GM12801 (cell line): ENCODE results near the gene HTR6.

Source experiments
- CTCF ChIP-seq: IDR thresholded peaks from one replicate; pipeline ENCODE4 v1.5.1; 2011; ENCODE audit warnings: control low read depth; ENCODE audit not compliant: insufficient read length; ENCODE audit errors: extremely low read depth

The HTR6 gene

GRCh38 chr1:19695772-19696171 lies 31.1 kb downstream of the HTR6 start:
- TF ChIP-seq CTCF: no peak

- no peak for TF ChIP-seq CTCF
Observed at GRCh38 chr1:19696820-19697219, 32.1 kb downstream of the HTR6 start.

- no peak for TF ChIP-seq CTCF
Observed at GRCh38 chr1:19698181-19698580, 33.5 kb downstream of the HTR6 start.

- no peak for TF ChIP-seq CTCF
Observed at GRCh38 chr1:19700079-19700777, 35.6 kb downstream of the HTR6 start.

- TF ChIP-seq CTCF: no peak
Observed at GRCh38 chr1:19703280-19703679, 38.6 kb downstream of the HTR6 start.

GRCh38 chr1:19704247-19705113 lies 39.8 kb downstream of the HTR6 start:
- no peak for TF ChIP-seq CTCF

- TF ChIP-seq CTCF: no peak
Observed at GRCh38 chr1:19705464-19705863, 40.8 kb downstream of the HTR6 start.
